OCI-LY3 (cell line): ENCODE results near the gene ANKRD6.

Source experiments
- H2AFZ ChIP-seq: fragments of 200-600, 300-600 bp; shearing (Covaris generic); 2 replicates; pipeline ENCODE4 v1.6.0; 2014; ENCODE audit warnings: antibody characterized with exemption, low read depth, low read length
- H3K27ac ChIP-seq: fragments of 200-600, 300-600 bp; sonication (generic); 2 replicates; pipeline ENCODE4 v1.5.1; 2014; ENCODE audit warnings: mild to moderate bottlenecking, low read length, moderate library complexity, mixed read lengths
- H3K27me3 ChIP-seq: fragments of 200-600, 300-600 bp; sonication (generic); 2 replicates; pipeline ENCODE4 v1.6.1; 2014; ENCODE audit warnings: low read depth, low read length, mixed read lengths
- H3K36me3 ChIP-seq: fragments of 200-600, 300-600 bp; sonication (generic); replicated peaks from 2 replicates; pipeline ENCODE3; 2014; ENCODE audit warnings: low read depth, low read length, mixed read lengths
- H3K4me1 ChIP-seq: fragments of 300-600, 200-600 bp; sonication (generic); 2 replicates; pipeline ENCODE4 v1.6.1; 2014; ENCODE audit warnings: low read length, mixed read lengths
- H3K4me2 ChIP-seq: fragments of 200-600, 300-600 bp; sonication (generic); 2 replicates; pipeline ENCODE4 v1.6.1; 2014; ENCODE audit warnings: low read length, mixed read lengths
- H3K4me3 ChIP-seq: fragments of 300-600, 200-600 bp; sonication (generic); 2 replicates; pipeline ENCODE4 v1.5.1; 2014; ENCODE audit warnings: antibody characterized with exemption, mild to moderate bottlenecking, low read length, moderate library complexity
- H3K79me2 ChIP-seq: fragments of 300-600, 200-600 bp; shearing (Covaris generic); 2 replicates; pipeline ENCODE4 v1.6.1; 2014; ENCODE audit warnings: mild to moderate bottlenecking, low read length, mixed read lengths
- H3K9ac ChIP-seq: fragments of 300-600, 200-600 bp; shearing (Covaris generic); 2 replicates; pipeline ENCODE4 v1.6.0; 2014; ENCODE audit warnings: mild to moderate bottlenecking, low read length, moderate library complexity
- H3K9me3 ChIP-seq: fragments of 200-600, 300-600 bp; shearing (Covaris generic); 2 replicates; pipeline ENCODE4 v1.6.1; 2014; ENCODE audit warnings: low read length, mixed read lengths; ENCODE audit not compliant: insufficient read depth
- H4K20me1 ChIP-seq: fragments of 200-600, 300-600 bp; sonication (generic); 2 replicates; pipeline ENCODE4 v1.6.1; 2016; ENCODE audit warnings: low read length, mixed read lengths; ENCODE audit not compliant: insufficient read depth
- EZH2phosphoT487 ChIP-seq: fragments of 200-600 bp; shearing (Covaris generic); IDR thresholded peaks from 2 replicates; pipeline ENCODE4 v1.6.1; 2018; ENCODE audit warnings: antibody characterized with exemption, mixed run types, low read depth
- TF ChIP-seq, protein P1 (sequence below): fragments of 200-600, 300-600 bp; sonication (generic); IDR thresholded peaks from 2 replicates; pipeline ENCODE4 v1.5.1; 2014; ENCODE audit warnings: antibody characterized with exemption, low read length, low read depth

Gene ANKRD6

DNA sequence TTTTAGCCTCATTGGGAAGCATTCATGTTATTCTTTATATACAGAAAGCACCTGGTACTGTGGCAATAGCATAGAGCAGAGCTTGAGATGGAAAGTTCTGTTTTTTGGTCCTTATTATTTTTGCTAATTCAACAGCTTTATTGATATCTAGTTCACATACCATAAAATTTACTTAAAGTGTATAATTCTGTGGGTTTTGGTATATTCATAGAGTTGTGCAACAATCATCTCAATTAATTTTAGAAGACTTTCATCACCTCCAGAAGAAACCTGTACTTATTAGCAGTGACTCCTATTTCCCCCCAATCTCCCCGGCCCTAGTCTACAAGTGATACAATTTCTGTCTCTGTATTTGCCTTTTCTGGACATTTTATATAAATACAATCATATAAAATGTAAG lies 77.4 kb downstream of the ANKRD6 start:
- TF ChIP-seq EZH2phosphoT487: no peak
- TF ChIP-seq, protein P1, sequence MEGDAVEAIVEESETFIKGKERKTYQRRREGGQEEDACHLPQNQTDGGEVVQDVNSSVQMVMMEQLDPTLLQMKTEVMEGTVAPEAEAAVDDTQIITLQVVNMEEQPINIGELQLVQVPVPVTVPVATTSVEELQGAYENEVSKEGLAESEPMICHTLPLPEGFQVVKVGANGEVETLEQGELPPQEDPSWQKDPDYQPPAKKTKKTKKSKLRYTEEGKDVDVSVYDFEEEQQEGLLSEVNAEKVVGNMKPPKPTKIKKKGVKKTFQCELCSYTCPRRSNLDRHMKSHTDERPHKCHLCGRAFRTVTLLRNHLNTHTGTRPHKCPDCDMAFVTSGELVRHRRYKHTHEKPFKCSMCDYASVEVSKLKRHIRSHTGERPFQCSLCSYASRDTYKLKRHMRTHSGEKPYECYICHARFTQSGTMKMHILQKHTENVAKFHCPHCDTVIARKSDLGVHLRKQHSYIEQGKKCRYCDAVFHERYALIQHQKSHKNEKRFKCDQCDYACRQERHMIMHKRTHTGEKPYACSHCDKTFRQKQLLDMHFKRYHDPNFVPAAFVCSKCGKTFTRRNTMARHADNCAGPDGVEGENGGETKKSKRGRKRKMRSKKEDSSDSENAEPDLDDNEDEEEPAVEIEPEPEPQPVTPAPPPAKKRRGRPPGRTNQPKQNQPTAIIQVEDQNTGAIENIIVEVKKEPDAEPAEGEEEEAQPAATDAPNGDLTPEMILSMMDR: no peak
- Histone ChIP-seq H3K4me2 (no peak overlapping the region), H3K27ac (no peak overlapping the region)

DNA sequence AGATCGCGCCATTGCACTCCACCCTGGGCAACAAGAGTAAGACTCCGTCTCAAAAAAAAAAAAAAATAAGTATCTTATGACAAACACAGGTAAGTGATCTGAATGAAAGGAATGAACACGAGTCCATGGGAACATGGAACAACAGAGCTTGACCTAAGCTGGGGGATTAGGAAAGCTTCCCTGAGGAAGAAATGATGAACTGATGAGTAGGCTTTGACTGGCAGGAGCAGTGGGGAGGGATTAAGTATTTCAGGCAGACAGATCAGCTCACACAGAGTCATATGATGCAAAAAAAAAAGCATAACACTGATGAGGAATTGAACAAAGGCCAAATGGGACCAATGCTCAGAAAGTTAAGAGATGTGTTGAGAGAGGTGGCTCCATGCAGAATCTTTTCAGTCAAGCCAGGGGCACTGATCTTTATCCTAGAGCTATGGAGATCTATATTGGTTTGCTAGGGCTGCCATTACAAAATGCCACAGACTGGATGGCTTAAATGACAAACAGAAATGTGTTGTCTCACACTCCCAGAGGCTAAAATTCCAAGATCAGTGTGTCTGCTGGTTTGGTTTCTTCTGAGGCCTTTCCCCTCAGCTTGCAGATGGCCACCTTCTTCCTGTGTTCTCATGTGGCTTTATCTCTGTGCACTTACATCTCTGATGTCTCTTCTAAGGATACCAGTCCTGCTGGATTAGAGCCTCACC lies 85.6 kb downstream of the ANKRD6 start:
- TF ChIP-seq EZH2phosphoT487: no peak
- TF ChIP-seq, protein P1: no peak
- Histone ChIP-seq H3K9ac (no peak overlapping the region), H3K27ac (no peak overlapping the region), H3K4me1 (no peaks in the 10 kb centered on the region), H3K4me3 (no peak overlapping the region), H3K9me3 (no peaks in the 10 kb centered on the region), H2AFZ (no peak overlapping the region), H3K27me3 (no peaks in the 10 kb centered on the region), H3K79me2 (no peaks in the 10 kb centered on the region), H3K36me3 (no peaks in the 10 kb centered on the region), H4K20me1 (no peaks in the 10 kb centered on the region), H3K4me2 (no peak overlapping the region)

More for the DNA sequence above, 77.4 kb downstream of the ANKRD6 start:
- Histone ChIP-seq H4K20me1 (no peaks in the 10 kb centered on the region), H3K79me2 (no peaks in the 10 kb centered on the region), H3K36me3 (no peaks in the 10 kb centered on the region), H3K4me1 (no peaks in the 10 kb centered on the region), H3K4me3 (no peak overlapping the region), H2AFZ (no peak overlapping the region), H3K27me3 (no peaks in the 10 kb centered on the region), H3K9ac (no peak overlapping the region), H3K9me3 (no peaks in the 10 kb centered on the region)

DNA sequence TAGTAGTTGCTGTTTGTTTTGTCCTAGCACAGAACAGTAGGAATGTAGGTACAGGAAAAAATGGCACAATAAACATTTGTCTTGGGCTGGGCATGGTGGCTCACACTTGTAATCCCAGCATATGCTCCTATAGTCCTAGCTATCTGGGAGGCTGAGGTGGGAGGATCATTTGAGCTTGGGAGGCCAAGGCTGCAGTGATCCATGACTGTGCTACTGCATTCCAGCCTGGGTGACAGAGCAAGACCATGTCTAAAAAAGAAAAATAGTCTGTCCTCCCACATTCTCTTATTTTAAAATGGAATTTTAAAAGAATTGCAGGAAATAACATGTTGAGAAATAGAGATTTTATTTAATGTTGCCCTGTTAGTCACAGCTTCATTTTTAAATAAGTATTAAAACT lies 87.8 kb downstream of the ANKRD6 start:
- H3K9ac ChIP-seq: no peak overlapping the region
- H3K9me3 ChIP-seq: no peaks in the 10 kb centered on the region
- no peaks in the 10 kb centered on the region for H3K36me3 ChIP-seq
- H3K27ac ChIP-seq: no peak overlapping the region
- TF ChIP-seq, protein P1: no peak
- no peak for TF ChIP-seq EZH2phosphoT487
- no peaks in the 10 kb centered on the region for H3K79me2 ChIP-seq
- no peak overlapping the region for H2AFZ ChIP-seq
- H3K4me2 ChIP-seq: no peak overlapping the region
- H3K4me3 ChIP-seq: no peak overlapping the region
- no peaks in the 10 kb centered on the region for H3K27me3 ChIP-seq
- H4K20me1 ChIP-seq: no peaks in the 10 kb centered on the region
- H3K4me1 ChIP-seq: no peaks in the 10 kb centered on the region

DNA sequence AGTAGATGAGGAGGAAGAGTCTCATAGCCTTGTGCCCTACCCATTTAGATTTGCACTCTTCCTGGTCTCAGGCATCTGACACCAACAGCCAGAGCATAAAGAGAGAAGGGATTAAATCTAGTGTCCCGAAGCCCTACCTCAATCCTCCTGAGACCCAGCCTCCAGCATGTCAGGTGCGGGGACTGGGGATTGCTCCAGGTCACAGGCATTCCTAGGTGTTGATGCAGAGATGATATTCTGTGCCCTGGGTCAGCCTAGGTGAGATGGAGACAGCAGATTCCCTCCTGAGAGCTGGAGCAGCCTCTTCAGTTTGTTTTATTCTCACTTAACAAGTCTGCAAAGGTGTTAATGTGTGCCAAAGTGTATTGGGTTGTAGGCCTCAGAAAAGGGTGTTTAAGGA lies 89.8 kb downstream of the ANKRD6 start:
- no peaks in the 10 kb centered on the region for H3K4me1 ChIP-seq
- no peak overlapping the region for H3K27ac ChIP-seq
- H3K4me3 ChIP-seq: no peak overlapping the region
- no peaks in the 10 kb centered on the region for H3K9me3 ChIP-seq
- H3K36me3 ChIP-seq: no peaks in the 10 kb centered on the region
- no peak overlapping the region for H2AFZ ChIP-seq
- no peak overlapping the region for H3K9ac ChIP-seq
- H3K4me2 ChIP-seq: no peak overlapping the region
- TF ChIP-seq, protein P1: no peak
- no peak for TF ChIP-seq EZH2phosphoT487
- H4K20me1 ChIP-seq: no peaks in the 10 kb centered on the region
- no peaks in the 10 kb centered on the region for H3K79me2 ChIP-seq
- H3K27me3 ChIP-seq: no peaks in the 10 kb centered on the region
